Ectodermal cell (in vitro differentiated cells): ENCODE results near the gene TRRAP.

ENCODE experiments used
- H3K27ac ChIP-seq: 2 replicates; pipeline ENCODE4 v1.7.0; 2013; ENCODE audit warnings: mild to moderate bottlenecking, low read depth, low read length; ENCODE audit not compliant: insufficient read depth, poor library complexity, severe bottlenecking
- H3K27me3 ChIP-seq: 2 replicates; pipeline ENCODE4 v1.7.0; 2013; ENCODE audit warnings: mild to moderate bottlenecking, low read length; ENCODE audit not compliant: insufficient read depth, control insufficient read depth, poor library complexity, severe bottlenecking
- H3K36me3 ChIP-seq: one replicate; pipeline ENCODE4 v1.7.0; 2013; ENCODE audit warnings: low read length; ENCODE audit not compliant: control insufficient read depth, insufficient read depth
- H3K4me1 ChIP-seq: one replicate; pipeline ENCODE4 v1.7.0; 2013; ENCODE audit warnings: low read length; ENCODE audit not compliant: control insufficient read depth, insufficient read depth
- H3K4me3 ChIP-seq: 2 replicates; pipeline ENCODE4 v1.7.0; 2013; ENCODE audit warnings: low read depth, low read length, control low read depth; ENCODE audit not compliant: insufficient read depth
- H3K9me3 ChIP-seq: 2 replicates; pipeline ENCODE4 v1.7.0; 2013; ENCODE audit warnings: mild to moderate bottlenecking, low read length, moderate library complexity; ENCODE audit not compliant: control insufficient read depth
- WGBS, 2 experiments: methylation state at CpG; one replicate each; pipeline ENCODE4 v1.1.7; 2013; ENCODE audit warnings: missing lambda C conversion rate in 2 of 2; 5-methylcytosine and 5-hydroxymethylcytosine counted together

The TRRAP gene

DNA sequence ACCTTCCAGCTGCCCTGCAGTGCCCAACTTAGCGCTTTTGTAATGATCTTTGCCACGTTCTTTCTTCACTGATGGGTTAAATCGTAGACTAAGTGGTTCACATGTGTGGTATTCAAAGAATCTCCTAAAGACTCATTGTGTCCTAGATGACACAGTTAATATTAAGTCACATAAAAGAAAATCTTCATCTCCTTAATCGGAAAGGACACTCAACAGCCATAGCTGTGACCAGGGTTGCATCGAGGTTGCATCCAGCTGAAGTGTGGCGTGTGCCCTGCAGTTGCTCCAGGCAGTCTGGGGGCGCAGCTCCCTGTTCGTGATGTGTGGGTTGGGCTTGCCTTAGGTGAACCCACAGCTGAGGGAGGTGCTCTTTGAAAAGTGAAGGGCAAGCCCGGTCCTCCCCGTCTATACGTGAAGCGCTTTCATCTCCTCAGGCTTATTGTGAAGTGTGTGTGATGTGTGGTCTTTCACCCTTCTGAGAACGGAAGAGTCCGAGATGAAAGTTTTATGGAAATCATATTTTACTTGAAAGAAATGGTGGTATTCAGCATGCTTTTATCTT, 122.7 kb downstream of the TRRAP start:
- Histone ChIP-seq H3K27ac (no peak overlapping the region), H3K27me3 (no peaks in the 10 kb centered on the region), H3K9me3 (no peaks in the 10 kb centered on the region), H3K4me3 (no peak overlapping the region), H3K4me1 (no peaks in the 10 kb centered on the region), H3K36me3 (peaks cover 45% of the 10 kb centered on the region)
- WGBS, 2 experiments = 95 to 96% methylated on average over 14 of the region's 14 CpGs

DNA sequence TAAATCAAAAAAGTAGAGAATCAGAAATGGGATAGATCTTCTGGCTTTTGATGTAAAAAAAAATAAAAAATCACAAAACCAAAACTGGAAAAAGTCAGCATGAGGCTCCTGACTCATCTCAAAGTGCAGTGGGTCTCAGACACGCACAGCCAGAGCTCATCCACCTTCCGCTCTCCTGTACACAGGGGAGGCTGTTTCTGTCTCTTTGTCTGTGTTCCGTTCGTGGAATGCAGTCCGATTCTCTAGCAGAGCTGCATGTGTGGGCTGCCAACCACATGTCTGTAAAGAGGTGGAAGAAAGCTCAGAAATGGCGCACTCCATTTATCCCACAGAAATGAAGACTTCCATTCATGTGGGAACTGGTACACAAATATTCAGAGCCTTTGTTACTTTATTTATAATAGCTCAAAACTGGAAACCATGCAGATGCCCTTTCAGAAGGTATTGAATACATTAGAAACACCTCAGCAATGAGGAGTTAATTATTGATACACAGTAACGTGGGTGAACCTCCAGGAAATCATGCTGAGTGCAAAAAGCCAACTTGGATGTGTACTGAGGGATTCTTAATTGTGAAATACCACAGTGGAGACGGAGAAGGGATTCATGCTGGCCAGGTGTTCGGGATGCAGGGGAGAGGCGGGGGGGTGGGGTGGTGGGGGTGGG, 123.3 kb downstream of the TRRAP start:
- Histone ChIP-seq H3K27me3 (no peaks in the 10 kb centered on the region), H3K27ac (no peak overlapping the region), H3K9me3 (no peaks in the 10 kb centered on the region), H3K4me1 (no peaks in the 10 kb centered on the region), H3K36me3 (peaks cover 49% of the 10 kb centered on the region), H3K4me3 (no peak overlapping the region)
- 96 to 97% methylated on average over 10 of the region's 10 CpGs for WGBS, 2 experiments

DNA sequence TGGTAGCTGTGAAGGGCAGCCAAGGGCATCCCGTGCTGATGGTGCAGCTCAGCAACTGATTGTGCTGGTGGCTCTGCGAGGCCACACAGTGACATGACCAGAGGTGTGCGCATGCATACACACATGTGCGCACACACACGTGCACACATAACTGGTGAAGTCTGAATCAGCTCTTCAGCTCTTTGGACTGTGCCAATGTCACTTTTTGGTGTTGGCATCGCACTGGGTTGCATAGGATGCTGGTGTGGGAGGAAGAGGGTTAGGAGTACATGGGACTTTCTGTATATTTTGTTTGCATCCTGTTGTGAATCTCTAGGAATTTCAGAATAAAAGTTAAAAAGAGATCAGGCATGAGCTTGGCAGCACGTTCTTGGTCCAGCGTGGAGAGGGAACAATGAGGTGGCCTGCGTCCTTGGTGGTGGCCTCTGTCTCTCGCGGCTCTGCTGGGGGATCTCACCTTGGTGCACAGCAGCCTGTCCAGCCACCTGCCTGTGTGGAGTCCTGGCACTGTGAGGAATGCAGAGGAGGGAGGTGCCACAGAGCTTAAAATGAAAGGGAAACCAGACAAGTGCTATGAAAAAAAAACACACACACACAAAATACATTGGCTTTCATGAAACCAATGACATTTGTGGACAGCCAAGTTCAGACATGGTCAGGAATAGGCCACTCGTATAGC, 124.0 kb downstream of the TRRAP start:
- H3K27ac ChIP-seq = no peak overlapping the region
- no peak overlapping the region for H3K4me3 ChIP-seq
- no peaks in the 10 kb centered on the region for H3K9me3 ChIP-seq
- no peaks in the 10 kb centered on the region for H3K4me1 ChIP-seq
- peaks cover 55% of the 10 kb centered on the region for H3K36me3 ChIP-seq
- WGBS, 2 experiments = 93 to 94% methylated on average over 12 of the region's 12 CpGs
- no peaks in the 10 kb centered on the region for H3K27me3 ChIP-seq

DNA sequence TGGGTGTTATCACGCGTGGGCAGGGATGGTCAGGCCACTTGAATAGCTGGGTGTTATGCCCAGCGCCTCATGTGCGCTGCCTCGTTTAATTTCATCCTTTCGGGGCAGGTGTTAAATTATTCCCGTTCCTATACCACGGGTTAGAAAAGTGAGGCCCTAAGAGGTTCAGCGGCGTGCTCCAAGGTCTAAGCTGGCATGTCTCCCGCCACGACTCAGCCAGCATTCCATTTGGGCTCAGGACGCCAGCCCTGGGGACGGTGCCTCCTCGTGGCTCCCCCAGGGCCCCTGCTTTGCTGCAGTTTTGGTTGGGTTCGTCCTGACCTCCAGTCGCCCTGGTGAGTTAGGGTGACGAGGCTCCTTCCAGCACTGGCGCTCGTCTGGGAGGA, 124.5 kb downstream of the TRRAP start:
- peaks cover 55% of the 10 kb centered on the region for H3K36me3 ChIP-seq
- WGBS, 2 experiments = 94% methylated on average over 20 of the region's 20 CpGs

DNA sequence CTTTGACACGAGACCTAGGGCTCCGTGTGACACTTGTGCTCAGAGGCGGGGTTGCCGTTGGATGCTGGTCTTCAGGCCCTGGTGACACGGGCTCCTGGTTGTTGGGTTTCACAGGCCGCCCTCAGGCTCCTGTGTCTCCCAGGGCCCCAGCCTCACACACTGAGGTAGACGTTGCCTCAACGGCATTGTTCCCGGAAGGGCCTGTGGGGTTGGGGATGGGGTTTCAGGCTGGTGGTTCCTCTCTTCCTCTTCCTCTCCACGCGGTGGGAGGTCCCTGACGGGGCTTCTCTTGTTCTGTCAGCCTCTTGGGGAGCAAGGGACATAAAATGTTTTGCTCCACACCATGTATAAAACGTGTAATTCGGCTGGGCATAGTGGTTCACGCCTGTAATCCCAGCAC, 125.1 kb downstream of the TRRAP start:
- H3K4me3 ChIP-seq = no peak overlapping the region
- H3K4me1 ChIP-seq = no peaks in the 10 kb centered on the region
- no peak overlapping the region for H3K27ac ChIP-seq
- no peaks in the 10 kb centered on the region for H3K27me3 ChIP-seq
- H3K36me3 ChIP-seq = peaks cover 59% of the 10 kb centered on the region
- H3K9me3 ChIP-seq = no peaks in the 10 kb centered on the region
- whole genome bisulfite sequencing, 2 experiments = 93 to 94% methylated on average over 14 to 15 of the region's 15 CpGs

More for the DNA sequence above, 124.5 kb downstream of the TRRAP start:
- no peaks in the 10 kb centered on the region for H3K9me3 ChIP-seq
- no peaks in the 10 kb centered on the region for H3K4me1 ChIP-seq
- H3K4me3 ChIP-seq = no peak overlapping the region
- H3K27me3 ChIP-seq = no peaks in the 10 kb centered on the region
- H3K27ac ChIP-seq = no peak overlapping the region

DNA sequence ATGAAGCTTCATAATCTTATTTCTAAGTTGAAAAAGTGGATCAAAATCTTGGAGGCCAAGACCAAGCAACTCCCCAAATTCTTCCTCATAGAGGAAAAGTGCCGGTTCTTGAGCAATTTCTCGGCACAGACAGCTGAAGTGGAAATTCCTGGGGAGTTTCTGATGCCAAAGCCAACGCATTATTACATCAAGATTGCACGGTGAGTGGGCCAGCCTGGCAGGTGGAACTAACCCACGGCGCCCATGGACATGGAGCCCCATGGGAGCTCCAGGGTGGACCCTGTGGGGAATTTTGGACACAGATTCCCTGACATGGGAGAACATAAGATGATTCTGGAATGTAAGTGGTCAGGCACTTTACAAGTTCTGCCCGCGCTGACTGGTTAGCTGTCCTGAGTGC, 125.9 kb downstream of the TRRAP start:
- 97 to 98% methylated on average over 8 of the region's 8 CpGs for WGBS, 2 experiments
- Histone ChIP-seq H3K27me3 (no peaks in the 10 kb centered on the region), H3K9me3 (no peaks in the 10 kb centered on the region), H3K4me3 (no peak overlapping the region), H3K4me1 (no peaks in the 10 kb centered on the region), H3K36me3 (peaks cover 63% of the 10 kb centered on the region), H3K27ac (no peak overlapping the region)

DNA sequence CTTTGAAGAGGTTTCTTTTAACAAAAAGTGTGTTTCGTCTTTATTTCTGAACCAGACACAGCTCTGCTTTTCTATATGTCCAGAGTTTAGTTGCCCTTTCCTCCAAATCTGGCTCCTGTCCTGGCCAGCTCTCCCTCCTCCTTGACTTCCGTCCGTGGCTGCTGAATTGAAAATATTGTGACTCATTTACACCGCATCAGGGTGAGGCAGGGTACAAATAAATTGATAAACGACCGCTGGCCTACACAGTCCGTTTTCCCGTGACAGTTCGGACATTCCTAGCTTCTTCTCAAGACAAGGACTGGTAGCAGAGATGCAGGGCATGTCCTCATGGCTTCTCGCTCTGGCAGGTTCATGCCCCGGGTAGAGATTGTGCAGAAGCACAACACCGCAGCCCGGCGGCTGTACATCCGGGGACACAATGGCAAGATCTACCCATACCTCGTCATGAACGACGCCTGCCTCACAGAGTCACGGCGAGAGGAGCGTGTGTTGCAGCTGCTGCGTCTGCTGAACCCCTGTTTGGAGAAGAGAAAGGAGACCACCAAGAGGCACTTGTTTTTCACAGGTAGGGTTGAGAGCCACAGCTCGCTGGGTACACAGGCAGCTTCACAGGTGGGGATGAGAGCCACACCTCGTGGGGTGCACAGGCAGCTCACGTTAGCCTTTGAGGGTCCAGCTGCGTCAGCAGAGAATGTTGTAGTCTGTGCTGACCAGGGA, 126.6 kb downstream of the TRRAP start:
- no peaks in the 10 kb centered on the region for H3K9me3 ChIP-seq
- 96% methylated on average over 26 of the region's 26 CpGs for WGBS, 2 experiments
- no peak overlapping the region for H3K27ac ChIP-seq
- H3K4me3 ChIP-seq = no peak overlapping the region
- H3K27me3 ChIP-seq = no peaks in the 10 kb centered on the region
- H3K4me1 ChIP-seq = no peaks in the 10 kb centered on the region
- H3K36me3 ChIP-seq = peaks cover 67% of the 10 kb centered on the region

DNA sequence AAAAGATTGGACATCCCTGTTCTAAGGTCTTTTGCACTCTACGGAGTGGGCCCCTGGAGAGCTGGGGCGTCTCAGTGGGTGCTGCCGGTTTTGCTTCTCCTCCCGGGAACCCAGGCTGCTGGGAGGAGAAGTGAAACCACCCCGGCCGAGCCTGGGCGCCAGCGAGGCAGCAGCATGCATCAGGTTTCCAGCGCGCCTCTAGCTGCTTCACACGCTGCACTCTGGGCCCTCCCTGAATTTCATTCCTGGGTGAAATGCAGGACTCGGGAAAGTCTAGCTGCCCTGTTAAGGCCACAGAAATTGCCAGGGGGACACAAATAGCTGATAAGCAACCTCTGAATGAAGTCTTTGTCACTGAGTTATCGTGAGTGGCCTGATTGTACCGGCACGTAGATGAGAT, 127.4 kb downstream of the TRRAP start:
- H3K4me3 ChIP-seq = no peak overlapping the region
- no peak overlapping the region for H3K27ac ChIP-seq
- H3K4me1 ChIP-seq = no peaks in the 10 kb centered on the region
- H3K27me3 ChIP-seq = no peaks in the 10 kb centered on the region
- 96 to 97% methylated on average over 15 of the region's 15 CpGs for WGBS, 2 experiments
- H3K36me3 ChIP-seq = peaks cover 69% of the 10 kb centered on the region
- no peaks in the 10 kb centered on the region for H3K9me3 ChIP-seq

DNA sequence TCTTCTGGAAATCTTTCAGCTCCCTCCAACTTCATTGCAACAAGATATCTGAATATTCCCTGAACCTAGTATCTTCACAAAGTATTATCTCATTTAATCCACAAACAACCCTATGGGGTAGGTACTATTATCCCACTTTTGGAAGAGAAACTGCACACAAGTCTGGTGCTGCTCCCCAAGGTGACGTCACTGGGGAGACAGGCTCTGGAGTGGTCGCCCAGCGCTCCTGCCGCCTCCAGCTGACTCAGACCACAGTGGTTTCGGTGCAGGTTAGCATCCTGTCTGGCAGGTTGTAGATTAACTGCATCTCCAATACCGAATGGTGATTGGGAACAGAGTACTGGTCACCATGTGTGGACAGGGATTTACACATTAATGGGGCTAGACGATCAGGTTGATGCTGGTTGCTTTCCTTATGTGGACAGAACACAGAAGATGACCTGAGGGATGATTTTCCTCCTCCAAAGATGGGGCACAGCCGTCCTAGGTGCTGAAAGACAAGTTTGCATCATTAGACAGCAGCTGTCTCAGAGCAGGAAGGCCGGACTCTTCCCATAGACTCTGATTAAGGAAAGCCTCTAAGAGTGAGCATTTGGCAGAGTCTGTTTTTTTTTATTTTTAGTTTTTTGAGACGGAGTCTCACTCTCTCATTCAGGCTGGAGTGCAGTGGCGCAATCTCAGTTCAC, 128.6 kb downstream of the TRRAP start:
- Histone ChIP-seq H3K4me1 (no peaks in the 10 kb centered on the region), H3K36me3 (peaks cover 74% of the 10 kb centered on the region)
- 95 to 96% methylated on average over 11 of the region's 11 CpGs for WGBS, 2 experiments

More for the DNA sequence above, 128.6 kb downstream of the TRRAP start:
- no peak overlapping the region for H3K4me3 ChIP-seq
- H3K27ac ChIP-seq = no peak overlapping the region
- H3K9me3 ChIP-seq = no peaks in the 10 kb centered on the region
- H3K27me3 ChIP-seq = no peaks in the 10 kb centered on the region
